ENCODE results near the gene ABTB2. TPM values are rescaled to one million over a fixed set of nuclear protein-coding genes. Genes with fewer than 3 reads are reported as not detected.

Gene ABTB2
- total RNA-seq, 1 experiment from 2014 or later: 46.3 TPM

DNA sequence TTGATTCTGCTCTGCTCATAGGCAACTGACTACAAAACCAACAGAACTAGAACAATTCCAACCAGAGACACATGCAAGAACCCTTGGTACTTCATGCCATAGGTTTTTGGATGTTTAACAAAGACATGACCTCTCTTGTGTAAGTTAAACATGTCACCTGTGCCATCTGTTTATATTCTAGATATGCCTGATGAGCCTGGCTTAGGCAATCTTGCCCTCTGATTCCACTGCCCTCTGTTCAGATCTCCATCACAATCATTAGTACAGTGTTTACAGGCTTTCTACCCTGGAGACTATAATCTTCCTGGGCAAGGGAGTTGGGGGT lies 40.8 kb downstream of the ABTB2 start:
- BruUV-seq (replicated peaks): no TSS peak
- TF ChIP-seq EZH2 (IDR thresholded peaks at IDR 0.05; ENCODE audit: borderline replicate concordance, low read depth, low read length, poor library complexity, severe bottlenecking): no peak
- TF ChIP-seq CTCF (conservative IDR thresholded peaks at IDR 0.05; ENCODE audit: low read depth, low read length): no peak
- Histone ChIP-seq H3K36me3 (ENCODE audit: insufficient read depth, low read length, poor library complexity, severe bottlenecking) (no peaks in the 10 kb centered on the region), H3K4me1 (ENCODE audit: insufficient read depth, low read length, poor library complexity, severe bottlenecking) (peaks cover 7% of the 10 kb centered on the region), H3K27me3 (replicated peaks; ENCODE audit: insufficient read depth, low read depth, low read length, poor library complexity) (no peaks in the 10 kb centered on the region), H3K4me3 (ENCODE audit: low read depth, low read length, poor library complexity, severe bottlenecking) (no peak overlapping the region), H3K27ac (ENCODE audit: low read depth, low read length, poor library complexity, severe bottlenecking) (no peak overlapping the region), H3K9me3 (ENCODE audit: low read depth, low read length, poor library complexity, severe bottlenecking) (no peaks in the 10 kb centered on the region)
- ChIA-PET POLR2A (ENCODE audit: low non-redundant PET) (no interaction called here), CTCF (interaction anchor here (0.6 kb wide), 1 partner anchor 20 kb away, joined by 3 read pairs; no protein-coding TSS in a partner anchor)
- intact Hi-C loops (cut with micrococcal nuclease; ENCODE audit: unreplicated experiment): no loop called here
- DNase-seq (ENCODE audit: low spot score): no peak

DNA sequence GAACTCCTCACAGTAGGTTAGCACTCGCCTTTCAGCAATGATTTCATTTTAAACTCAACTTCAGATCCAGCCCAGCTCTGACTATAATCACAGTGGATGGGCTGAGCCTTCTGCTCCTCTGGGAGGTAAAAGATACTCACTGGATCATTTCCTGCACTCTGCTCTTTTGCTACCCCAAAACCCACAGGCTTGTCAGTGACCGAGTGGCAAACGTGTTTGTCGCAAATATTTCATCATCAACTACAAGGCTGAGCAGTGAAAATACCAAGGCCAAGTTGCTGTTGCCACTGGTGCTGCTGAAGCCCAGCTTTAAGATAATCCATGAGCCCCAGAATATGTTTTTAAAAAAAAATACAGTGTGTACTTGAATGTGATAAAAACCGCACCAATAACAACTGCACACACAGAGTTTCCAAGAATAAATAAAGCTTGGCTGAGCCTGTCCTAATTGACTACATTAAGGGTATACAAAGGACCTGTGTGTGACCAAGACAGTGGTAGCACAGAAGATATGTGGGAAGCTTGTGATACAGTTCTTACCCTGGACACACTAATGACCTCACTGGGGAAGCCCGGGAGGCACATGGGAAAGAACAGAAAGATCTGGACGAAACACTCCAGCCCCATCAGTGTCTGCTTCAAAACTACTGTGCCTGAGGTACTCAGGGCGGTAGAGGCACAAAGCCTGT lies 41.3 kb downstream of the ABTB2 start:
- no peak for DNase-seq (ENCODE audit: low spot score)
- POLR2A ChIA-PET (ENCODE audit: low non-redundant PET): no interaction called here
- no TSS peak for BruUV-seq (replicated peaks)
- H3K9me3 ChIP-seq (ENCODE audit: low read depth, low read length, poor library complexity, severe bottlenecking): no peaks in the 10 kb centered on the region
- no peaks in the 10 kb centered on the region for H3K36me3 ChIP-seq (ENCODE audit: insufficient read depth, low read length, poor library complexity, severe bottlenecking)
- TF ChIP-seq CTCF (conservative IDR thresholded peaks at IDR 0.05; ENCODE audit: low read depth, low read length) (no peak), EZH2 (IDR thresholded peaks at IDR 0.05; ENCODE audit: borderline replicate concordance, low read depth, low read length, poor library complexity, severe bottlenecking) (no peak)
- peaks cover 7% of the 10 kb centered on the region for H3K4me1 ChIP-seq (ENCODE audit: insufficient read depth, low read length, poor library complexity, severe bottlenecking)
- intact Hi-C loops (cut with micrococcal nuclease; ENCODE audit: unreplicated experiment): no loop called here
- no peaks in the 10 kb centered on the region for H3K27me3 ChIP-seq (replicated peaks; ENCODE audit: insufficient read depth, low read depth, low read length, poor library complexity)
- H3K27ac ChIP-seq (ENCODE audit: low read depth, low read length, poor library complexity, severe bottlenecking): no peak overlapping the region
- no peak overlapping the region for H3K4me3 ChIP-seq (ENCODE audit: low read depth, low read length, poor library complexity, severe bottlenecking)
- CTCF ChIA-PET: interaction anchor here (0.6 kb wide), 1 partner anchor 19 kb away, joined by 3 read pairs; no protein-coding TSS in a partner anchor

- Histone ChIP-seq H3K27ac (ENCODE audit: low read depth, low read length, poor library complexity, severe bottlenecking) (no peak overlapping the region), H3K4me3 (ENCODE audit: low read depth, low read length, poor library complexity, severe bottlenecking) (no peak overlapping the region), H3K27me3 (replicated peaks; ENCODE audit: insufficient read depth, low read depth, low read length, poor library complexity) (no peaks in the 10 kb centered on the region), H3K4me1 (ENCODE audit: insufficient read depth, low read length, poor library complexity, severe bottlenecking) (peaks cover 17% of the 10 kb centered on the region), H3K36me3 (ENCODE audit: insufficient read depth, low read length, poor library complexity, severe bottlenecking) (no peaks in the 10 kb centered on the region), H3K9me3 (ENCODE audit: low read depth, low read length, poor library complexity, severe bottlenecking) (no peaks in the 10 kb centered on the region)
- BruUV-seq (replicated peaks): no TSS peak
- intact Hi-C loops (cut with micrococcal nuclease; ENCODE audit: unreplicated experiment): no loop called here
- ChIA-PET POLR2A (ENCODE audit: low non-redundant PET) (no interaction called here), CTCF (no interaction called here)
- TF ChIP-seq EZH2 (IDR thresholded peaks at IDR 0.05; ENCODE audit: borderline replicate concordance, low read depth, low read length, poor library complexity, severe bottlenecking): no peak
- TF ChIP-seq CTCF (conservative IDR thresholded peaks at IDR 0.05; ENCODE audit: low read depth, low read length): no peak
- DNase-seq (ENCODE audit: low spot score): no peak
Measured at GRCh38 chr11:34315394-34315793, 42.4 kb downstream of the ABTB2 start.

All from A673 (cell line).